KMS-11 (cell line): ENCODE measurements around the gene UTP3.
"Not testable (repeated sequence)": the region's sequence is repeated elsewhere in the genome, so short reads cannot be mapped to it uniquely, and the experiment has no call there.

ENCODE experiments used
- H2AFZ ChIP-seq: fragments of 200-600 bp; sonication (generic); 2 replicates; pipeline ENCODE4 v1.6.1; 2016; ENCODE audit warnings: antibody characterized with exemption, mixed run types, low read depth
- H3K27ac ChIP-seq: fragments of 200-600 bp; sonication (generic); 2 replicates; pipeline ENCODE4 v1.6.1; 2016; ENCODE audit warnings: mild to moderate bottlenecking, mixed run types
- H3K27me3 ChIP-seq: fragments of 200-600 bp; sonication (generic); 2 replicates; pipeline ENCODE4 v1.6.1; 2017; ENCODE audit warnings: mild to moderate bottlenecking, low read depth, mixed run types, moderate library complexity; ENCODE audit not compliant: insufficient read depth
- H3K36me3 ChIP-seq: fragments of 200-600 bp; sonication (generic); 2 replicates; pipeline ENCODE4 v1.6.1; 2017; ENCODE audit warnings: mild to moderate bottlenecking, mixed run types; ENCODE audit not compliant: insufficient read depth
- H3K4me1 ChIP-seq: fragments of 200-600 bp; sonication (generic); 2 replicates; pipeline ENCODE4 v1.6.1; 2016; ENCODE audit warnings: mild to moderate bottlenecking, low read depth, mixed run types; ENCODE audit not compliant: poor library complexity, severe bottlenecking
- H3K4me2 ChIP-seq: fragments of 200-600 bp; sonication (generic); 2 replicates; pipeline ENCODE4 v1.7.0; 2016; ENCODE audit warnings: mild to moderate bottlenecking, mixed run types
- H3K4me3 ChIP-seq: fragments of 200-600 bp; sonication (generic); IDR thresholded peaks from 2 replicates; pipeline ENCODE4 v1.6.1; 2017; ENCODE audit warnings: low read depth, low read length, mixed read lengths; ENCODE audit not compliant: insufficient read depth
- H3K79me2 ChIP-seq: fragments of 200-600 bp; sonication (generic); 2 replicates; pipeline ENCODE4 v1.6.1; 2016; ENCODE audit warnings: low read depth, mixed run types; ENCODE audit not compliant: insufficient read depth
- H3K9ac ChIP-seq: fragments of 200-600 bp; sonication (generic); 2 replicates; pipeline ENCODE4 v1.6.1; 2016; ENCODE audit warnings: mild to moderate bottlenecking, mixed run types
- H4K20me1 ChIP-seq: fragments of 200-600 bp; sonication (generic); 2 replicates; pipeline ENCODE4 v1.6.1; 2016; ENCODE audit warnings: mild to moderate bottlenecking, mixed run types; ENCODE audit not compliant: insufficient read depth
- CTCF ChIP-seq: fragments of 200-600 bp; sonication (generic); conservative IDR thresholded peaks from 2 replicates; pipeline ENCODE4 v1.6.1; 2017; ENCODE audit warnings: low read depth, mild to moderate bottlenecking, antibody characterized with exemption, low read length, moderate library complexity, mixed read lengths

The UTP3 gene

GRCh38 chr4:70654605-70655011 lies 33.7 kb upstream of the UTP3 start:
- no peak for TF ChIP-seq CTCF
- no peak overlapping the region for H3K4me3 ChIP-seq
- H3K9ac ChIP-seq = no peak overlapping the region
- H3K4me1 ChIP-seq = peaks cover 73% of the 10 kb centered on the region
- no peak overlapping the region for H3K4me2 ChIP-seq
- no peaks in the 10 kb centered on the region for H4K20me1 ChIP-seq
- H3K27ac ChIP-seq = peak overlapping the region; percentile 5; the same call in 1 of the 2 replicates
- no peaks in the 10 kb centered on the region for H3K27me3 ChIP-seq
- H3K79me2 ChIP-seq = peaks cover 36% of the 10 kb centered on the region
- no peak overlapping the region for H2AFZ ChIP-seq
- peaks cover 40% of the 10 kb centered on the region for H3K36me3 ChIP-seq

DNA sequence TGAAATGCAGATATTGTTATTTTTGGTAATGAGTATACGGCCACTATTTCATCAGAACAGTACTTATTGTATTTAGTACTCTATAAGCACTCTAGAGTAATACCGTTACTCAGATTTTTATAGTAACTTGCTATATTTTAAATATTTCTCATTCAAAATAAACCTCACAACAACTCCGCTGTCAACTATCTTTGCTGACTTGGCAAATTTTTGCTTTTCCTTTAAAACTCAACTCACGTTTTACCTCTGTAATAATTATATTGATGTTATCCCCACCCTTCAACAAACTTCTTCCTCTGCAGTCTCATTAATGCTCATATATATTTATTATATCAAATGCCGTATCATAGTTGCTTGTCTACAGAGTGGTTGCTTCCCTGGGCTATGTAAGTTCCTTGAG lies 31.0 kb upstream of the UTP3 start:
- H3K4me2 ChIP-seq = peak overlapping the region; percentile 4; the same call in 1 of the 2 replicates
- no peak overlapping the region for H3K9ac ChIP-seq
- H4K20me1 ChIP-seq = no peaks in the 10 kb centered on the region
- no peaks in the 10 kb centered on the region for H3K27me3 ChIP-seq
- 0 out of 2 replicates have a peak overlapping the region, but pooled peaks have one; percentile 9 for H3K27ac ChIP-seq
- H3K4me3 ChIP-seq = no peak overlapping the region
- peaks cover 50% of the 10 kb centered on the region for H3K36me3 ChIP-seq
- H2AFZ ChIP-seq = no peak overlapping the region
- peaks cover 99% of the 10 kb centered on the region for H3K4me1 ChIP-seq
- H3K79me2 ChIP-seq = peaks cover 63% of the 10 kb centered on the region
- no peak for TF ChIP-seq CTCF

GRCh38 chr4:70658418-70658817 lies 29.9 kb upstream of the UTP3 start:
- Histone ChIP-seq H3K4me2 (peak overlapping the region; percentile 99), H3K27me3 (no peaks in the 10 kb centered on the region), H3K27ac (peak overlapping the region; percentile 3; the same call in 1 of the 2 replicates), H2AFZ (no peak overlapping the region), H3K79me2 (peaks cover 74% of the 10 kb centered on the region), H3K9ac (no peak overlapping the region), H3K4me3 (no peak overlapping the region), H3K4me1 (peaks cover 100% of the 10 kb centered on the region), H3K36me3 (peaks cover 50% of the 10 kb centered on the region), H4K20me1 (no peaks in the 10 kb centered on the region)
- TF ChIP-seq CTCF = no peak

DNA sequence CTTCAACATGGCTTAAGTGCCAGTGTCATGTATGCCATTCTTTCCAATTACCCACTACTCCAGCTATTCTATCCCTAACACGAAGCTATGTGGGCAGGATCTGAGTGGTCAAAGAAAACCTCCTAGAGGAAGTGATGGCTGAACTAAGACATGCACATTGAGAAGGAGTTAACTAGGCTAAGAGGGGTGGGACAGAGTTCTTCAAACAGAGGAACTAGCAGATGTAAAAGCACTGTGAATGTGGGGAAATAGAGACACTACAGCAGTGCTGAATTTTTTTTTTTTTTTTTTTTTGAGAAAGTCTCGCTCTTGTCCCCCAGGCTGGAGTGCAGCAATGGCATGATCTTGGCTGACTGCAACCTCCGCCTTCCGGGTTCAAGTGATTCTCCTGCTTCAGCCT lies 28.2 kb upstream of the UTP3 start:
- Histone ChIP-seq H4K20me1 (no peaks in the 10 kb centered on the region), H3K27ac (peak overlapping the region; percentile 8; the same call in 1 of the 2 replicates), H3K79me2 (peaks cover 91% of the 10 kb centered on the region), H3K9ac (no peak overlapping the region), H2AFZ (no peak overlapping the region), H3K36me3 (peaks cover 40% of the 10 kb centered on the region), H3K4me1 (peaks cover 97% of the 10 kb centered on the region), H3K4me3 (no peak overlapping the region), H3K4me2 (peak overlapping the region; percentile 99; the same call in 1 of the 2 replicates), H3K27me3 (no peaks in the 10 kb centered on the region)
- TF ChIP-seq CTCF = no peak

- Histone ChIP-seq H3K9ac (0 out of 2 replicates have a peak overlapping the region, but pooled peaks have one; percentile 20), H3K79me2 (peaks cover 100% of the 10 kb centered on the region), H3K4me2 (peak overlapping the region; percentile 99), H3K4me1 (peaks cover 84% of the 10 kb centered on the region), H3K4me3 (peak overlapping the region; percentile 13), H3K27ac (peak overlapping the region; percentile 97), H3K36me3 (peaks cover 31% of the 10 kb centered on the region; the same call in 1 of the 2 replicates)
- not testable (repeated sequence) for H2AFZ ChIP-seq, H3K27me3 ChIP-seq, H4K20me1 ChIP-seq
Measured at GRCh38 chr4:70661309-70661922, 26.9 kb upstream of the UTP3 start.
